HCT116 (cell line): ENCODE data around the gene AKAP13. TPM values are rescaled to one million over a fixed set of nuclear protein-coding genes. Genes with fewer than 3 reads are reported as not detected.

Experiments used
- ATAC-seq: fragments of 200-7000 bp; cut with Tn5 transposase; 2 replicates; pipeline ENCODE4 v1.9.1; 2020; ENCODE audit warnings: mild to moderate bottlenecking, moderate library complexity
- BruUV-seq: library from RNA; stranded (reverse); fragments of 400-500 nt; replicated peaks from 2 replicates; lab custom pipeline; 2021; lab: Mats Ljungman, UMichigan
- CTCF ChIA-PET: fragments of 300-600 bp; sonication (Branson Sonifier 250); formaldehyde crosslinking; loops from one replicate; lab custom pipeline; 2021; ENCODE audit warnings: antibody characterized with exemption; lab: Charles Lee
- POLR2A ChIA-PET: fragments of 300-600, 350-600 bp; sonication (Branson Sonifier 250); formaldehyde crosslinking; loops from one replicate; lab custom pipeline; 2021; ENCODE audit warnings: antibody characterized with exemption; lab: Charles Lee
- RAD21 ChIA-PET, 2 experiments: fragments of 300-600 bp; sonication (Branson Sonifier 250); formaldehyde crosslinking; loops; one replicate each; lab custom pipeline; 2023; ENCODE audit warnings: low total read pairs in 2 of 2; ENCODE audit not compliant: uncharacterized antibody in 2 of 2, unreplicated experiment in 2 of 2, low non-redundant PET in 1 of 2; lab: Charles Lee
- DNase-seq: peaks from one replicate; pipeline ENCODE4 v3.0.0-alpha.2; 2010; ENCODE audit warnings: low read depth, low spot score
- H2AFZ ChIP-seq: fragments of 200-600 bp; shearing (Covaris generic), sonication (generic); 2 replicates; pipeline ENCODE4 v1.6.1; 2017; ENCODE audit warnings: low read depth, mixed run types, mixed read lengths, antibody characterized with exemption, low read length; ENCODE audit not compliant: poor library complexity, severe bottlenecking
- H3K27ac ChIP-seq: 2 replicates; pipeline ENCODE4 v1.5.1; 2012; ENCODE audit warnings: low read depth, low read length
- H3K27me3 ChIP-seq: fragments of 200-600 bp; sonication (generic); 2 replicates; pipeline ENCODE4 v1.6.1; 2016; ENCODE audit warnings: mixed run types, low read length, mixed read lengths; ENCODE audit not compliant: insufficient read depth
- H3K36me3 ChIP-seq, 2 experiments: fragments of 200-500 bp in 1 of 2; fragments of 200-600 bp in 1 of 2; sonication (Bioruptor generic) in 1 of 2; sonication (generic) in 1 of 2; 2 replicates each; pipeline versions ENCODE4 v1.5.1 to v1.6.1; 2014 to 2016; ENCODE audit warnings: low read length in 2 of 2, inconsistent platforms in 1 of 2, mixed read lengths in 1 of 2, mixed run types in 1 of 2; ENCODE audit not compliant: insufficient read depth in 2 of 2, control insufficient read depth in 1 of 2
- H3K4me1 ChIP-seq, 2 experiments: fragments of 200-600 bp in 1 of 2; sonication (generic) in 1 of 2; 2 replicates each; pipeline versions ENCODE4 v1.5.1 to v1.6.1; 2012 to 2017; ENCODE audit warnings: low read length in 2 of 2, inconsistent platforms in 1 of 2, mild to moderate bottlenecking in 1 of 2, mixed read lengths in 1 of 2, mixed run types in 1 of 2, moderate library complexity in 1 of 2; ENCODE audit not compliant: insufficient read depth in 2 of 2, control insufficient read depth in 1 of 2
- H3K4me2 ChIP-seq: fragments of 200-600 bp; sonication (generic); 2 replicates; pipeline ENCODE4 v1.6.1; 2017; ENCODE audit warnings: mixed run types, low read length, mixed read lengths
- H3K4me3 ChIP-seq, 2 experiments: fragments of 200-600 bp in 1 of 2; sonication (generic) in 1 of 2; replicated peaks in 1 of 2; 2 replicates each; pipeline ENCODE4 v1.5.1; 2011 to 2016; ENCODE audit warnings: low read length in 2 of 2, control low read depth in 1 of 2, low read depth in 1 of 2, mild to moderate bottlenecking in 1 of 2, mixed read lengths in 1 of 2, mixed run types in 1 of 2
- H3K79me2 ChIP-seq: fragments of 200-600 bp; sonication (generic); 2 replicates; pipeline ENCODE4 v1.6.1; 2017; ENCODE audit warnings: mild to moderate bottlenecking, mixed run types, low read length, moderate library complexity, mixed read lengths; ENCODE audit not compliant: insufficient read depth
- H3K9ac ChIP-seq: fragments of 200-600 bp; sonication (generic); 2 replicates; pipeline ENCODE4 v1.6.1; 2016; ENCODE audit warnings: low read length, mixed read lengths
- H3K9me2 ChIP-seq: fragments of 200-600 bp; sonication (generic), shearing (Covaris generic); 2 replicates; pipeline ENCODE4 v1.6.1; 2017; ENCODE audit warnings: mixed run types, mild to moderate bottlenecking, moderate library complexity; ENCODE audit not compliant: insufficient read depth
- H3K9me3 ChIP-seq, 2 experiments: fragments of 200-500 bp in 1 of 2; fragments of 200-600 bp in 1 of 2; sonication (Bioruptor generic) in 1 of 2; sonication (generic) in 1 of 2; 2 replicates each; pipeline ENCODE4 v1.6.1; 2014 to 2017; ENCODE audit warnings: low read length in 2 of 2, mixed read lengths in 2 of 2, inconsistent platforms in 1 of 2, low read depth in 1 of 2, mild to moderate bottlenecking in 1 of 2, mixed run types in 1 of 2, moderate library complexity in 1 of 2; ENCODE audit not compliant: control insufficient read depth in 1 of 2, insufficient read depth in 1 of 2
- H4K20me1 ChIP-seq: fragments of 200-600 bp; sonication (generic), shearing (Covaris generic); 2 replicates; pipeline ENCODE4 v1.6.1; 2017; ENCODE audit warnings: mixed run types, mild to moderate bottlenecking, moderate library complexity; ENCODE audit not compliant: insufficient read depth
- CEBPB ChIP-seq: IDR thresholded peaks from 2 replicates; pipeline ENCODE4 v1.6.1; 2012; ENCODE audit warnings: low read depth
- EGR1 ChIP-seq: IDR thresholded peaks from 2 replicates; pipeline ENCODE4 v1.6.1; 2012; ENCODE audit warnings: low read depth
- ELF1 ChIP-seq: IDR thresholded peaks from 2 replicates; pipeline ENCODE4 v1.6.1; 2012; ENCODE audit warnings: low read depth, borderline replicate concordance
- EZH2 ChIP-seq: fragments of 200-600 bp; sonication (generic); IDR thresholded peaks from 2 replicates; pipeline ENCODE4 v1.6.1; 2017; ENCODE audit warnings: antibody characterized with exemption, mixed run types
- EZH2phosphoT487 ChIP-seq: fragments of 200-600 bp; IDR thresholded peaks from 2 replicates; pipeline ENCODE4 v1.6.1; 2018; ENCODE audit warnings: antibody characterized with exemption, borderline replicate concordance
- FOSL1 ChIP-seq: IDR thresholded peaks from 2 replicates; pipeline ENCODE4 v1.6.1; 2012; ENCODE audit warnings: low read depth
- JUND ChIP-seq: IDR thresholded peaks from 2 replicates; pipeline ENCODE4 v1.6.1; 2012
- MAX ChIP-seq: IDR thresholded peaks from 2 replicates; pipeline ENCODE4 v1.6.1; 2012
- POLR2AphosphoS5 ChIP-seq: IDR thresholded peaks from 2 replicates; pipeline ENCODE4 v1.6.1; 2011; ENCODE audit warnings: mild to moderate bottlenecking, low read depth, low read length, moderate library complexity
- RAD21 ChIP-seq: IDR thresholded peaks from 2 replicates; pipeline ENCODE4 v1.6.1; 2012; ENCODE audit warnings: low read depth, mild to moderate bottlenecking
- REST ChIP-seq: IDR thresholded peaks from 2 replicates; pipeline ENCODE4 v1.6.1; 2012; ENCODE audit warnings: low read depth
- SIN3A ChIP-seq: IDR thresholded peaks from 2 replicates; pipeline ENCODE4 v1.6.1; 2012; ENCODE audit warnings: low read depth
- SP1 ChIP-seq: IDR thresholded peaks from 2 replicates; pipeline ENCODE4 v1.6.1; 2012; ENCODE audit warnings: low read depth
- SRF ChIP-seq: IDR thresholded peaks from 2 replicates; pipeline ENCODE4 v1.6.1; 2012; ENCODE audit warnings: low read depth
- TCF7L2 ChIP-seq: IDR thresholded peaks from 2 replicates; pipeline ENCODE4 v1.7.0; 2011; ENCODE audit warnings: borderline replicate concordance, inconsistent platforms; ENCODE audit not compliant: insufficient read depth, insufficient read length; ENCODE audit errors: extremely low read depth
- YY1 ChIP-seq: IDR thresholded peaks from 2 replicates; pipeline ENCODE4 v1.6.1; 2011; ENCODE audit warnings: low read length, low read depth, moderate library complexity, mild to moderate bottlenecking; ENCODE audit not compliant: insufficient replicate concordance; ENCODE audit errors: extremely low read depth
- ZBTB33 ChIP-seq: IDR thresholded peaks from 2 replicates; pipeline ENCODE4 v1.6.1; 2011; ENCODE audit warnings: mild to moderate bottlenecking, low read length, moderate library complexity; ENCODE audit not compliant: insufficient replicate concordance; ENCODE audit errors: extremely low read depth
- ZFX ChIP-seq: fragments of 450-650 bp; IDR thresholded peaks from 2 replicates; pipeline ENCODE4 v1.6.1; 2017
- intact Hi-C: fragments of 100-400 bp; cut with micrococcal nuclease; formaldehyde crosslinking; loops from 2 replicates; pipeline ENCODE4 v1.10.0; 2022
- total RNA-seq: library from RNA; stranded (reverse); gene quantifications from one replicate; pipeline ENCODE4 v1.2.1, GENCODE V29; 2021; ENCODE audit not compliant: unreplicated experiment

AKAP13 gene
- total RNA-seq, 1 experiment from 2014 or later: 43.1 TPM

- Histone ChIP-seq H3K4me1 (peaks cover 4 to 10% of the 10 kb centered on the region in 2 experiments; a peak in 2 of 4 replicates), H2AFZ (no peak overlapping the region), H3K4me2 (no peak overlapping the region), H3K9me2 (no peaks in the 10 kb centered on the region), H3K4me3 (no peak overlapping the region), H3K9me3 (no peaks in the 10 kb centered on the region), H3K79me2 (peaks cover 42% of the 10 kb centered on the region), H3K27ac (no peak overlapping the region), H4K20me1 (0 out of 2 replicates have a peak, but pooled peaks cover 9% of the 10 kb centered on the region), H3K36me3 (no peaks in the 10 kb centered on the region), H3K9ac (no peak overlapping the region), H3K27me3 (no peaks in the 10 kb centered on the region)
- CTCF ChIA-PET: no interaction called here
- intact Hi-C loops: no loop called here
- RAD21 ChIA-PET: no interaction called here
- no peak for ATAC-seq
- TF ChIP-seq REST (no peak), YY1 (no peak), MAX (no peak), JUND (no peak), ELF1 (no peak), SIN3A (no peak), EZH2phosphoT487 (no peak), ZFX (no peak), EZH2 (no peak), ZBTB33 (no peak), RAD21 (no peak), SP1 (no peak), TCF7L2 (no peak), POLR2AphosphoS5 (no peak), CEBPB (no peak), FOSL1 (no peak), SRF (no peak), EGR1 (no peak)
- POLR2A ChIA-PET: no interaction called here
- no TSS peak for BruUV-seq
- no peak for DNase-seq
Measured at GRCh38 chr15:85501574-85501973, 121.2 kb downstream of the AKAP13 start.
